Tibial nerve (tissue), 3 donors: ENCODE data around the gene NASP.

Experiments used
- CTCF ChIP-seq, 5 experiments: fragments of 200-600 bp in 3 of 5; fragments of 450-650 bp in 2 of 5; sonication (generic) in 3 of 5; IDR thresholded peaks; one replicate each; pipeline ENCODE4 v1.5.1; 2016 to 2019; ENCODE audit warnings: antibody characterized with exemption in 5 of 5, mild to moderate bottlenecking in 3 of 5, moderate library complexity in 2 of 5
- POLR2A ChIP-seq, 2 donors: fragments of 450-650 bp; IDR thresholded peaks; one replicate each; pipeline ENCODE4 v1.6.1; 2017; ENCODE audit warnings: antibody characterized with exemption in 2 of 2, mild to moderate bottlenecking in 2 of 2, moderate library complexity in 2 of 2

- no peak for TF ChIP-seq CTCF (IDR thresholded peaks at IDR 0.05)
- no peak for TF ChIP-seq POLR2A (IDR thresholded peaks at IDR 0.05)
Measured at GRCh38 chr1:45643321-45643720, 59.5 kb downstream of the NASP start.
